H1 (cell line): ENCODE results near the gene TUBGCP2.

Source experiments
- CEBPB ChIP-seq: IDR thresholded peaks from 2 replicates; pipeline ENCODE4 v1.6.1; 2012; ENCODE audit warnings: low read depth, low read length
- JUN ChIP-seq: IDR thresholded peaks from 2 replicates; pipeline ENCODE4 v1.6.1; 2011; ENCODE audit warnings: low read depth, mild to moderate bottlenecking, improper control_type of control experiment, low read length
- PHF8 ChIP-seq: fragments of 200-600 bp; sonication (generic); conservative IDR thresholded peaks from 2 replicates; pipeline ENCODE4 v1.7.1; 2012; ENCODE audit warnings: low read depth, mild to moderate bottlenecking, inconsistent platforms, low read length, moderate library complexity
- POLR2A ChIP-seq, 2 experiments: IDR thresholded peaks; 1 replicate in 1 of 2; 2 replicates in 1 of 2; pipeline ENCODE4 v1.6.1; 2011; ENCODE audit warnings: low read depth in 2 of 2, low read length in 2 of 2, mild to moderate bottlenecking in 2 of 2; ENCODE audit errors: control extremely low read depth in 1 of 2
- SP2 ChIP-seq: IDR thresholded peaks from 2 replicates; pipeline ENCODE4 v1.6.1; 2012; ENCODE audit warnings: mild to moderate bottlenecking, low read length, inconsistent platforms
- SRF ChIP-seq: IDR thresholded peaks from 2 replicates; pipeline ENCODE4 v1.6.1; 2011; ENCODE audit warnings: mild to moderate bottlenecking, low read depth, low read length, moderate library complexity
- TF ChIP-seq, protein P1 (sequence below), 3 experiments: IDR thresholded peaks; 1 replicate in 2 of 3; 2 replicates in 1 of 3; pipeline versions ENCODE4 v1.5.1 to v1.6.1; 2011; ENCODE audit warnings: low read length in 3 of 3, mild to moderate bottlenecking in 3 of 3, inconsistent platforms in 2 of 3, low read depth in 1 of 3, moderate library complexity in 1 of 3; ENCODE audit not compliant: insufficient read depth in 1 of 3; ENCODE audit errors: control extremely low read depth in 1 of 3
- TF ChIP-seq, protein P2 (sequence below): IDR thresholded peaks from 2 replicates; pipeline ENCODE4 v1.6.1; 2012; ENCODE audit warnings: low read length, inconsistent platforms

DNA sequence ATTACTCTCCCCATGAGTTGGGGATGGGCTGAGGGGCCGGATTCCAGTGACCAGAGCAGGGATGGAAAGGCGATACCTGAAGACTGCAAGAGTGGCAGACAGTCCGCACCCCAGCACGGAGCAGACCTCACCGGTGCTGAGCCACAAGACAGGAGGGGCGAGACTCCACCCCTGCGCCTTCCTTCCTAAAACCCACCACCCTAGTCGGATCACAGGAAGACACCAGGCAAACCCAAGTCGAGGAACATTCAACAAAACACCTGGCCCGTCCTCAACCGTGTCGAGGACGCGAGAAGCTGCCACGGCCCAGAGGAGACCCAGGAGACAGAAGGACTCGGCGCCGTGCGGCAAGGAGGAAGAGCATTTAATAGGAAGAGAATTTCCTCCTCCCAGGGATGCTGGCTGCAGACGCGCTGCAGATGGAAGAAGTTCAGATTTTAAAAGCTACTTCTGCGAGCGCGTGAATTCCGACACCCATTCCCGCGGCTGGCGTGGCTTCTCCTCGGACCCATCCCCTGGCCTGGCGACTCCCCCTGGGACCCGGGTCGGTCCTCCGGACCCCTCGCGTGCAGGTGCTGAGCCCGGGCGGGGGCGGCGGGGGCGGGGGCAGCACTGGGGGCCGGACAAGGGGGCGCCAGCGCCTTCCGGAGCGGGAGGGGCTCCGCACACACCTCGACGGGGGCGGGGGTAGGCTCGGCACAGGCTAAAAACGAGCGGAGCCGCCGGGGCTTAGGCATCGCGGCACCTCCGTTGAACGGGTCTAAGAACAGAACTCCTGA is 79.2 kb downstream of the TUBGCP2 start:
- TF ChIP-seq JUN = no peak
- no peak for TF ChIP-seq POLR2A (IDR thresholded peaks at IDR 0.05; ENCODE audit: control extremely low read depth in 1 of 2, low read depth in 2 of 2, low read length in 2 of 2)
- TF ChIP-seq SP2 = no peak
- TF ChIP-seq PHF8 = no peak
- TF ChIP-seq CEBPB = no peak
- no peak for TF ChIP-seq SRF
- TF ChIP-seq, protein P1, sequence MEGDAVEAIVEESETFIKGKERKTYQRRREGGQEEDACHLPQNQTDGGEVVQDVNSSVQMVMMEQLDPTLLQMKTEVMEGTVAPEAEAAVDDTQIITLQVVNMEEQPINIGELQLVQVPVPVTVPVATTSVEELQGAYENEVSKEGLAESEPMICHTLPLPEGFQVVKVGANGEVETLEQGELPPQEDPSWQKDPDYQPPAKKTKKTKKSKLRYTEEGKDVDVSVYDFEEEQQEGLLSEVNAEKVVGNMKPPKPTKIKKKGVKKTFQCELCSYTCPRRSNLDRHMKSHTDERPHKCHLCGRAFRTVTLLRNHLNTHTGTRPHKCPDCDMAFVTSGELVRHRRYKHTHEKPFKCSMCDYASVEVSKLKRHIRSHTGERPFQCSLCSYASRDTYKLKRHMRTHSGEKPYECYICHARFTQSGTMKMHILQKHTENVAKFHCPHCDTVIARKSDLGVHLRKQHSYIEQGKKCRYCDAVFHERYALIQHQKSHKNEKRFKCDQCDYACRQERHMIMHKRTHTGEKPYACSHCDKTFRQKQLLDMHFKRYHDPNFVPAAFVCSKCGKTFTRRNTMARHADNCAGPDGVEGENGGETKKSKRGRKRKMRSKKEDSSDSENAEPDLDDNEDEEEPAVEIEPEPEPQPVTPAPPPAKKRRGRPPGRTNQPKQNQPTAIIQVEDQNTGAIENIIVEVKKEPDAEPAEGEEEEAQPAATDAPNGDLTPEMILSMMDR (IDR thresholded peaks at IDR 0.05; ENCODE audit: control extremely low read depth in 1 of 3, insufficient read depth in 1 of 3, low read depth in 1 of 3, low read length in 3 of 3) = no peak
- TF ChIP-seq, protein P2, sequence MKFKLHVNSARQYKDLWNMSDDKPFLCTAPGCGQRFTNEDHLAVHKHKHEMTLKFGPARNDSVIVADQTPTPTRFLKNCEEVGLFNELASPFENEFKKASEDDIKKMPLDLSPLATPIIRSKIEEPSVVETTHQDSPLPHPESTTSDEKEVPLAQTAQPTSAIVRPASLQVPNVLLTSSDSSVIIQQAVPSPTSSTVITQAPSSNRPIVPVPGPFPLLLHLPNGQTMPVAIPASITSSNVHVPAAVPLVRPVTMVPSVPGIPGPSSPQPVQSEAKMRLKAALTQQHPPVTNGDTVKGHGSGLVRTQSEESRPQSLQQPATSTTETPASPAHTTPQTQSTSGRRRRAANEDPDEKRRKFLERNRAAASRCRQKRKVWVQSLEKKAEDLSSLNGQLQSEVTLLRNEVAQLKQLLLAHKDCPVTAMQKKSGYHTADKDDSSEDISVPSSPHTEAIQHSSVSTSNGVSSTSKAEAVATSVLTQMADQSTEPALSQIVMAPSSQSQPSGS = no peak
